Measurements from ENCODE around the gene ATP2C1. TPM values are rescaled to one million over a fixed set of nuclear protein-coding genes. Genes with fewer than 3 reads are reported as not detected.

The ATP2C1 gene
- total RNA-seq, 2 donors from 2014 or later, result 66.9 to 67.7 TPM

GRCh38 chr3:130950124-130950523 is 56.2 kb downstream of the ATP2C1 start:
- no peaks in the 10 kb centered on the region for H3K36me3 ChIP-seq

GRCh38 chr3:130950641-130951040 is 56.8 kb downstream of the ATP2C1 start:
- no peaks in the 10 kb centered on the region for H3K4me1 ChIP-seq
- H3K36me3 ChIP-seq, result no peaks in the 10 kb centered on the region
- no peaks in the 10 kb centered on the region for H3K27me3 ChIP-seq
- intact Hi-C loops (cut with DNase I), result no loop called here
- no peak overlapping the region for H3K27ac ChIP-seq
- no peak for TF ChIP-seq CTCF (IDR thresholded peaks at IDR 0.05)
- no peak for DNase-seq
- no peak overlapping the region for H3K4me3 ChIP-seq
- no peaks in the 10 kb centered on the region for H3K9me3 ChIP-seq
- H3K9ac ChIP-seq (ENCODE audit: low read depth in 2 of 2, low read length in 2 of 2), result no peak overlapping the region

More at GRCh38 chr3:130950124-130950523, 56.2 kb downstream of the ATP2C1 start:
- Histone ChIP-seq H3K27ac (no peak overlapping the region), H3K27me3 (no peaks in the 10 kb centered on the region), H3K9ac (ENCODE audit: low read depth in 2 of 2, low read length in 2 of 2) (no peak overlapping the region), H3K4me1 (no peaks in the 10 kb centered on the region), H3K9me3 (no peaks in the 10 kb centered on the region), H3K4me3 (no peak overlapping the region)
- no peak for TF ChIP-seq CTCF (IDR thresholded peaks at IDR 0.05)
- no peak for DNase-seq
- intact Hi-C loops (cut with DNase I), result no loop called here

- TF ChIP-seq CTCF (IDR thresholded peaks at IDR 0.05), result no peak
- H3K27ac ChIP-seq, result no peak overlapping the region
- no peaks in the 10 kb centered on the region for H3K4me1 ChIP-seq
- no peak for DNase-seq
- no peak overlapping the region for H3K9ac ChIP-seq (ENCODE audit: low read depth in 2 of 2, low read length in 2 of 2)
- H3K9me3 ChIP-seq, result no peaks in the 10 kb centered on the region
- no peaks in the 10 kb centered on the region for H3K36me3 ChIP-seq
- intact Hi-C loops (cut with DNase I), result no loop called here
- H3K27me3 ChIP-seq, result no peaks in the 10 kb centered on the region
- no peak overlapping the region for H3K4me3 ChIP-seq
Measured at GRCh38 chr3:130955481-130955880, 61.6 kb downstream of the ATP2C1 start.

- Histone ChIP-seq H3K9me3 (no peaks in the 10 kb centered on the region), H3K4me1 (no peaks in the 10 kb centered on the region), H3K36me3 (no peaks in the 10 kb centered on the region), H3K27me3 (no peaks in the 10 kb centered on the region), H3K9ac (ENCODE audit: low read depth in 2 of 2, low read length in 2 of 2) (no peak overlapping the region), H3K4me3 (no peak overlapping the region), H3K27ac (no peak overlapping the region)
- DNase-seq, result no peak
- TF ChIP-seq CTCF (IDR thresholded peaks at IDR 0.05), result no peak
- intact Hi-C loops (cut with DNase I), result no loop called here
Measured at GRCh38 chr3:130956281-130956680, 62.4 kb downstream of the ATP2C1 start.

GRCh38 chr3:130956721-130957120 is 62.8 kb downstream of the ATP2C1 start:
- H3K27me3 ChIP-seq, result no peaks in the 10 kb centered on the region
- no peak for DNase-seq
- H3K36me3 ChIP-seq, result no peaks in the 10 kb centered on the region
- intact Hi-C loops (cut with DNase I), result no loop called here
- H3K9ac ChIP-seq (ENCODE audit: low read depth in 2 of 2, low read length in 2 of 2), result no peak overlapping the region
- no peaks in the 10 kb centered on the region for H3K9me3 ChIP-seq
- H3K4me3 ChIP-seq, result no peak overlapping the region
- no peaks in the 10 kb centered on the region for H3K4me1 ChIP-seq
- H3K27ac ChIP-seq, result no peak overlapping the region
- TF ChIP-seq CTCF (IDR thresholded peaks at IDR 0.05), result no peak
